HFFc6 (cell line): ENCODE measurements around the gene ECI1. TPM values are rescaled to one million over a fixed set of nuclear protein-coding genes. Genes with fewer than 3 reads are reported as not detected.
"Not testable (repeated sequence)": the region's sequence is repeated elsewhere in the genome, so short reads cannot be mapped to it uniquely, and the experiment has no call there.

ENCODE experiments used
- DNase-seq: peaks from one replicate; pipeline ENCODE4 v3.0.0-alpha.2; 2018
- H3K27ac Mint-ChIP-seq: 2 replicates; pipeline ENCODE4 v1.8.0; 2020; ENCODE audit warnings: mild to moderate bottlenecking, mixed read lengths
- H3K27me3 Mint-ChIP-seq: 2 replicates; pipeline ENCODE4 v1.8.0; 2021; ENCODE audit warnings: mild to moderate bottlenecking, moderate library complexity, mixed read lengths; ENCODE audit not compliant: insufficient read depth
- H3K36me3 Mint-ChIP-seq: 2 replicates; pipeline ENCODE4 v1.8.0; 2021; ENCODE audit warnings: low read depth, mixed read lengths
- H3K4me1 Mint-ChIP-seq: 2 replicates; pipeline ENCODE4 v1.8.0; 2020; ENCODE audit warnings: low read depth, mixed read lengths
- H3K4me3 Mint-ChIP-seq: 2 replicates; pipeline ENCODE4 v1.8.0; 2020; ENCODE audit warnings: mild to moderate bottlenecking, moderate library complexity, mixed read lengths
- H3K9me3 Mint-ChIP-seq: 2 replicates; pipeline ENCODE4 v1.8.0; 2020; ENCODE audit warnings: mild to moderate bottlenecking, mixed read lengths
- total RNA-seq, 6 experiments: library from RNA; stranded (reverse); fragmentation: NEBNext Ultra II Directional; extraction: Animal tissue kit (Norgen Biotek cat#: 25700); gene quantifications; 2 replicates in 1 of 6; 3 replicates in 5 of 6; pipeline ENCODE4 v1.2.3, GENCODE V29; 2021
- TF ChIP-seq, protein P1 (sequence below): fragments of 200-600 bp; sonication (generic); IDR thresholded peaks from 2 replicates; pipeline ENCODE4 v1.5.0; 2021; ENCODE audit warnings: antibody characterized with exemption, mild to moderate bottlenecking

ECI1 gene
- total RNA-seq, 6 experiments from 2014 or later = 30.3 to 47.8 (median 35.4) TPM

DNA sequence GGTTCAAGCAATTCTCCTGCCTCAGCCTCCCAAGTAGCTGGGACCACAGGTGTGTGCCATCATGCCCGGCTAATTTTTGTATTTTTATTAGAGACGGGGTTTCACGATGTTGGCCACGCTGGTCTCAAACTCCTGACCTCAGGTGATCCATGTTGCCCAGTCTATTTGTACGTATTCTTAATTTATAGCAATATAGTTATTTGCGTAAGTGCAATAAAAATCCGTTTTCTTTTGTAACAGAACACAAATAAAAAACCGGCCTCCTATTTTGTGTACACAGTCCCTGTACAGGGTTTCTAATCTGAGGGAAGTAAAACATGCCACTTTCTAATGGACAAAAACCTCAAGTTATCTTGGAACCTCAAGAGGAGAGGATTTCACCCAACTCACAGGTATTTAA, 8.9 kb upstream of the ECI1 start:
- Mint-ChIP-seq H3K36me3 (peaks cover 46% of the 10 kb centered on the region), H3K4me1 (peaks cover 14% of the 10 kb centered on the region), H3K27me3 (no peaks in the 10 kb centered on the region), H3K27ac (no peak overlapping the region), H3K4me3 (no peak overlapping the region), H3K9me3 (no peaks in the 10 kb centered on the region)
- TF ChIP-seq, protein P1, sequence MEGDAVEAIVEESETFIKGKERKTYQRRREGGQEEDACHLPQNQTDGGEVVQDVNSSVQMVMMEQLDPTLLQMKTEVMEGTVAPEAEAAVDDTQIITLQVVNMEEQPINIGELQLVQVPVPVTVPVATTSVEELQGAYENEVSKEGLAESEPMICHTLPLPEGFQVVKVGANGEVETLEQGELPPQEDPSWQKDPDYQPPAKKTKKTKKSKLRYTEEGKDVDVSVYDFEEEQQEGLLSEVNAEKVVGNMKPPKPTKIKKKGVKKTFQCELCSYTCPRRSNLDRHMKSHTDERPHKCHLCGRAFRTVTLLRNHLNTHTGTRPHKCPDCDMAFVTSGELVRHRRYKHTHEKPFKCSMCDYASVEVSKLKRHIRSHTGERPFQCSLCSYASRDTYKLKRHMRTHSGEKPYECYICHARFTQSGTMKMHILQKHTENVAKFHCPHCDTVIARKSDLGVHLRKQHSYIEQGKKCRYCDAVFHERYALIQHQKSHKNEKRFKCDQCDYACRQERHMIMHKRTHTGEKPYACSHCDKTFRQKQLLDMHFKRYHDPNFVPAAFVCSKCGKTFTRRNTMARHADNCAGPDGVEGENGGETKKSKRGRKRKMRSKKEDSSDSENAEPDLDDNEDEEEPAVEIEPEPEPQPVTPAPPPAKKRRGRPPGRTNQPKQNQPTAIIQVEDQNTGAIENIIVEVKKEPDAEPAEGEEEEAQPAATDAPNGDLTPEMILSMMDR = no peak
- DNase-seq = no peak

DNA sequence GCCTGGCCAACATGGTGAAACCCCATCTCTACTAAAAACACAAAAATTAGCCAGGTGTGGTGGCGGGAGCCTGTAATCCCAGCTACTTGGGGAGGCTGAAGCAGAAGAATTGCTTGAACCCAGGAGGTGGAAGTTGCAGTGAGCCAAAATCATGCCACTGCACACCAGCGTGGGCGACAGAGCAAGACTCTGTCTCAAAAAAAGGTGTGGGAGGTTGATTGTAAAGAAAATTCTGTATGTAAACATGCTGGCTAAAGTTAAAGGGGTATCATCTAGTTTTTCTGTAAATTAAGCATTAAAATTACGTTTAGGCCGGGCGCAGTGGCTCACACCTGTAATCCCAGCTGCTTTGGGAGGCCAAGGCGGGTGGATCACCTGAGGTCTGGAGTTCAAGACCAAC, 7.1 kb upstream of the ECI1 start:
- H3K27me3 Mint-ChIP-seq, H3K4me1 Mint-ChIP-seq, H3K4me3 Mint-ChIP-seq, H3K27ac Mint-ChIP-seq, H3K9me3 Mint-ChIP-seq, DNase-seq: not testable (repeated sequence)
- H3K36me3 Mint-ChIP-seq = peaks cover 39% of the 10 kb centered on the region

DNA sequence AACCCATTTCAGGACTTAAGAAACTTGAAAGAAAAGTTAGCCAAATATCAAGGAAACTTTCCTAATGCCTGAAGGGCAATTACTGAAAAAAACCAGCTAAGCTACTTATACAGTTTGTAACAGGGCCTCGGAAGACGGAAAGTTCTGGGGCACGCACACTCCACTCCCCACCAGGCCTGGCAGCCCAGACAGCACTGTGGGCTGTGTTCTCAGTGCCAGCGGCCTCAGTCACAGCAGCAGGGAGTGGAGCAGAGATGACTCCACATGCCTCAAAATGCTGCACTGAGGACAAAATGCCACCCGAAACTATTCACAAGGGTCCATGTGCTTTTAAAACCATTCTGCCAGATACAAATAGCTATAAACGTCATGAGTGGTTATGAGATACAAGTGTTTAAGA, 6.3 kb upstream of the ECI1 start:
- Mint-ChIP-seq H3K4me1 (peaks cover 8% of the 10 kb centered on the region), H3K4me3 (no peak overlapping the region), H3K9me3 (no peaks in the 10 kb centered on the region), H3K27me3 (no peaks in the 10 kb centered on the region), H3K27ac (no peak overlapping the region), H3K36me3 (peaks cover 44% of the 10 kb centered on the region)
- TF ChIP-seq, protein P1 = no peak
- DNase-seq = no peak

DNA sequence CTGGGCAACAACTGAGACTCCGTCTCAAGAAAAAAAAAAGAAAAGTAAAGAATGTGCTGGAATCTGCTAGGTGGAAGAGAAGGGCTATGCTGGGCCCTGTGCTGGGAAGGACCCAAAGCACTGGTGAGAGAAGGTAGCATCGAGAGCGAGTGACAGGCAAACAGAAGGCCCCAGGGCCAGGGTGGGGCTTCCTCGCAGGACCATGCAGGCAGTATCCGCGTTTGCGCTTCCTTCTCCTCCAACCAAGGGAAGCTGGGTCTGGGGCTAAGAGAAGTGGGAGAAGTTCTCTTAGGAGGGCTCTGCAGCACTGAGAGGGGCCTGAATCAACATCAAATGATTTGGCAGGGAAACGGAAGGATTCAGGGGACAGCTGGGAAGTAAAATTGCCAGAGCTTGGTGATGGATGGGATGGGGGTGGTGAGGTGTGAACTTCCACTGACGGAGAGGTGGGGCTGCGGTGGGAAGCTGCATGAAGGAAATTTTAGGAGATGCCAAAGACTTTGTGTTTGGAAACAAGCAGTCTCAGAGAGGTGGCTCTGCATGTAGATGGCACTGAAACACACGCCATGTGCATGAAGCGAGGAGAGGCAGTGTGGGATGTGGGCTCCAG, 5.2 kb upstream of the ECI1 start:
- Mint-ChIP-seq H3K4me3 (no peak overlapping the region), H3K9me3 (no peaks in the 10 kb centered on the region), H3K36me3 (peaks cover 35% of the 10 kb centered on the region), H3K27me3 (no peaks in the 10 kb centered on the region), H3K27ac (0 out of 2 replicates have a peak overlapping the region, but pooled peaks have one; percentile 24), H3K4me1 (peaks cover 15% of the 10 kb centered on the region)
- no peak for DNase-seq
- TF ChIP-seq, protein P1 = no peak

DNA sequence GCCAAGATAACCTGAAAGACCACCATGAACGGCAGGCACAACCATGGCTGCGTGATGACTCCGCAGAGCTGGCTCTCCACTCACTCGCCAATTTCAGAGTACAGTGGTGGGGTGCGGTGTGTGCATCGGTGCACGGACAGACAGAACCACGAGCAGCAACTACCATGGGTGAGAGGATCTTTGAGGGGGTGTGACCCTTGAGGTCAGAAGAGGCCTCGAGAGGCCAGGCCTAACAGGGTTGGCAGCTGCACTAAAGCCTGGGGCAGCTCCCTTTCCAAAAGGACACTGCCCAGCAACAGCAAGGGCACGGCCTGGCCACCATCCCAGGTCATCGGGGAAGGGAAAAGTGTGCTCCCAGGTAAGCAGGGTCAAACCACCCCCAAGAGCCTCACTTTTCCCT, 1.9 kb upstream of the ECI1 start:
- Mint-ChIP-seq H3K4me3 (no peak overlapping the region), H3K27ac (peak overlapping the region; percentile 79), H3K4me1 (peaks cover 24% of the 10 kb centered on the region), H3K9me3 (no peaks in the 10 kb centered on the region), H3K36me3 (peaks cover 30% of the 10 kb centered on the region), H3K27me3 (no peaks in the 10 kb centered on the region)
- no peak for DNase-seq
- TF ChIP-seq, protein P1 = no peak

DNA sequence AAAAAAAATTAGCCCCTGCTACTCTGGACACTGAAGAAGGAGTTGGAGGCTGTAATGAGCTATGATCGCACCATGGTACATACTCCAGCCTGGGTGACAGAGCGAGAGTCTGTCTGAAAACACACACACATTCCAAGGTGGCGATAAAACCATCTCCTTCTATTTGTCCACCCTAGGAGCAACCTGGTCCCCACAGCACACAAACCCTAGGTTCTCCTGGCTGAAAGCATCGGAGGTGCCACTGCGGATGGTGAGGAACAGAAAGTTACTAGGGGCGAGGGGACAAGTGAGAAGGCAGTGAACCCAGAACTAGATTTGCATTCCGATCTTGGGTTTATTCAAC, 1.4 kb upstream of the ECI1 start:
- H3K27ac Mint-ChIP-seq = peak overlapping the region; percentile 79

More for the DNA sequence above, 1.4 kb upstream of the ECI1 start:
- H3K27me3 Mint-ChIP-seq = no peaks in the 10 kb centered on the region
- H3K4me1 Mint-ChIP-seq = peaks cover 24% of the 10 kb centered on the region
- H3K36me3 Mint-ChIP-seq = peaks cover 30% of the 10 kb centered on the region
- no peak for DNase-seq
- no peaks in the 10 kb centered on the region for H3K9me3 Mint-ChIP-seq
- TF ChIP-seq, protein P1 = no peak
- no peak overlapping the region for H3K4me3 Mint-ChIP-seq
